Right lobe of liver (tissue), 4 donors: ENCODE measurements around the gene ZNF438.

Source experiments
- POLR2A ChIP-seq: fragments of 450-650 bp; IDR thresholded peaks from one replicate; pipeline ENCODE4 v1.6.1; 2017; ENCODE audit warnings: antibody characterized with exemption, mild to moderate bottlenecking
- TF ChIP-seq, protein P1 (sequence below), 4 donors: fragments of 200-600 bp in 3 of 4; fragments of 450-650 bp in 1 of 4; IDR thresholded peaks; one replicate each; pipeline versions ENCODE4 v1.5.1 to v1.8.0; 2016 to 2022; ENCODE audit warnings: antibody characterized with exemption in 4 of 4, mild to moderate bottlenecking in 2 of 4
- donor health status: DM: no; HTN: no; CAD: no.
- donor health status: DM: no; HTN: no; CAD: no.
- donor health status: DM: no; HTN: yes; CAD: no.

DNA sequence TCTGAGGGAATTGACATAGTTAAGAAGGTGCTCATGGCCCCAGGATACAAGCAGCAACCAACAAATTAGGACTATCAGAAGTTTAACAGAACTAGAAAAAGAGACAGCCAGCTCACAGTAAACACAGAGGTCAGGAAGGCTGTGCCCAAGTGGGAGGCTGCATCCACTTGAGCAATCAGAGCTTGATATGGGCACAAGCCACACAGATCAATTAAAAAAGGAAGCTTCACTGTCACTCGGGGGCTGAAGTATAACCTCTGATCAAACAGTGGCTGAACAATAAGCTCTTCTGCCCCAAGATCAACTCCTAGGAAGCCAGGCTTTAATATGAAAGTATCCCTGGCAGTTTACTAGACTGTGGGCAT lies 40.0 kb downstream of the ZNF438 start:
- TF ChIP-seq, protein P1, sequence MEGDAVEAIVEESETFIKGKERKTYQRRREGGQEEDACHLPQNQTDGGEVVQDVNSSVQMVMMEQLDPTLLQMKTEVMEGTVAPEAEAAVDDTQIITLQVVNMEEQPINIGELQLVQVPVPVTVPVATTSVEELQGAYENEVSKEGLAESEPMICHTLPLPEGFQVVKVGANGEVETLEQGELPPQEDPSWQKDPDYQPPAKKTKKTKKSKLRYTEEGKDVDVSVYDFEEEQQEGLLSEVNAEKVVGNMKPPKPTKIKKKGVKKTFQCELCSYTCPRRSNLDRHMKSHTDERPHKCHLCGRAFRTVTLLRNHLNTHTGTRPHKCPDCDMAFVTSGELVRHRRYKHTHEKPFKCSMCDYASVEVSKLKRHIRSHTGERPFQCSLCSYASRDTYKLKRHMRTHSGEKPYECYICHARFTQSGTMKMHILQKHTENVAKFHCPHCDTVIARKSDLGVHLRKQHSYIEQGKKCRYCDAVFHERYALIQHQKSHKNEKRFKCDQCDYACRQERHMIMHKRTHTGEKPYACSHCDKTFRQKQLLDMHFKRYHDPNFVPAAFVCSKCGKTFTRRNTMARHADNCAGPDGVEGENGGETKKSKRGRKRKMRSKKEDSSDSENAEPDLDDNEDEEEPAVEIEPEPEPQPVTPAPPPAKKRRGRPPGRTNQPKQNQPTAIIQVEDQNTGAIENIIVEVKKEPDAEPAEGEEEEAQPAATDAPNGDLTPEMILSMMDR (IDR thresholded peaks at IDR 0.05) = no peak
- TF ChIP-seq POLR2A = no peak
